Tibial artery (tissue), 4 donors: ENCODE data around the gene VPS54.

Source experiments
- DNase-seq, 2 donors: peaks; one replicate each; pipeline ENCODE4 v3.0.0-alpha.2; 2019
- H3K27ac ChIP-seq, 2 donors: fragments of 200-600 bp; sonication (generic) in 1 of 2; 1 replicate in 1 of 2; 2 replicates in 1 of 2; pipeline ENCODE4 v1.5.1; 2018 to 2019; ENCODE audit warnings: mild to moderate bottlenecking in 1 of 2
- H3K27me3 ChIP-seq, 2 donors: fragments of 200-600 bp; sonication (generic) in 1 of 2; one replicate each; pipeline versions ENCODE4 v1.5.1 to v1.6.0; 2016 to 2019
- H3K36me3 ChIP-seq, 3 donors: fragments of 200-600 bp; sonication (generic) in 2 of 3; one replicate each; pipeline ENCODE4 v1.5.1; 2016 to 2019; ENCODE audit warnings: mild to moderate bottlenecking in 2 of 3
- H3K4me1 ChIP-seq, 4 donors: fragments of 200-600 bp; sonication (generic) in 2 of 4; 1 replicate in 3 of 4; 2 replicates in 1 of 4; pipeline ENCODE4 v1.5.1; 2016 to 2019
- H3K4me3 ChIP-seq, 2 donors: fragments of 200-600 bp; sonication (generic) in 1 of 2; 1 replicate in 1 of 2; 2 replicates in 1 of 2; pipeline ENCODE4 v1.5.1; 2018 to 2019; ENCODE audit warnings: mild to moderate bottlenecking in 2 of 2
- H3K9me3 ChIP-seq, 3 donors: fragments of 200-600 bp; sonication (generic) in 1 of 3; one replicate each; pipeline ENCODE4 v1.5.1; 2016 to 2019
- CTCF ChIP-seq, 2 experiments: fragments of 200-600 bp in 1 of 2; fragments of 450-650 bp in 1 of 2; IDR thresholded peaks; one replicate each; pipeline ENCODE4 v1.5.1; 2017 to 2019; ENCODE audit warnings: antibody characterized with exemption in 2 of 2, mild to moderate bottlenecking in 1 of 2, moderate library complexity in 1 of 2
- intact Hi-C: fragments of 100-400 bp; cut with DNase I; formaldehyde crosslinking; loops from one replicate; pipeline ENCODE4 v1.15.0; 2023; ENCODE audit warnings: low total_unique reads

Gene VPS54

GRCh38 chr2:64029116-64029665 lies 10.0 kb upstream of the VPS54 start:
- H3K27me3 ChIP-seq: no peaks in the 10 kb centered on the region
- no peak for DNase-seq

GRCh38 chr2:64025741-64026140 lies 6.5 kb upstream of the VPS54 start:
- H3K4me1 ChIP-seq: no peaks in the 10 kb centered on the region
- H3K27me3 ChIP-seq: no peaks in the 10 kb centered on the region
- no peak for DNase-seq
- no peak overlapping the region for H3K4me3 ChIP-seq
- intact Hi-C loops: no loop called here
- no peak for TF ChIP-seq CTCF (IDR thresholded peaks at IDR 0.05)
- no peaks in the 10 kb centered on the region for H3K9me3 ChIP-seq
- H3K27ac ChIP-seq: no peak overlapping the region
- H3K36me3 ChIP-seq: no peaks in the 10 kb centered on the region

More at GRCh38 chr2:64029116-64029665, 10.0 kb upstream of the VPS54 start:
- intact Hi-C loops: no loop called here
- no peaks in the 10 kb centered on the region for H3K36me3 ChIP-seq
- H3K9me3 ChIP-seq: no peaks in the 10 kb centered on the region
- H3K4me3 ChIP-seq: no peak overlapping the region
- no peak for TF ChIP-seq CTCF (IDR thresholded peaks at IDR 0.05)
- H3K4me1 ChIP-seq: no peaks in the 10 kb centered on the region
- no peak overlapping the region for H3K27ac ChIP-seq

DNA sequence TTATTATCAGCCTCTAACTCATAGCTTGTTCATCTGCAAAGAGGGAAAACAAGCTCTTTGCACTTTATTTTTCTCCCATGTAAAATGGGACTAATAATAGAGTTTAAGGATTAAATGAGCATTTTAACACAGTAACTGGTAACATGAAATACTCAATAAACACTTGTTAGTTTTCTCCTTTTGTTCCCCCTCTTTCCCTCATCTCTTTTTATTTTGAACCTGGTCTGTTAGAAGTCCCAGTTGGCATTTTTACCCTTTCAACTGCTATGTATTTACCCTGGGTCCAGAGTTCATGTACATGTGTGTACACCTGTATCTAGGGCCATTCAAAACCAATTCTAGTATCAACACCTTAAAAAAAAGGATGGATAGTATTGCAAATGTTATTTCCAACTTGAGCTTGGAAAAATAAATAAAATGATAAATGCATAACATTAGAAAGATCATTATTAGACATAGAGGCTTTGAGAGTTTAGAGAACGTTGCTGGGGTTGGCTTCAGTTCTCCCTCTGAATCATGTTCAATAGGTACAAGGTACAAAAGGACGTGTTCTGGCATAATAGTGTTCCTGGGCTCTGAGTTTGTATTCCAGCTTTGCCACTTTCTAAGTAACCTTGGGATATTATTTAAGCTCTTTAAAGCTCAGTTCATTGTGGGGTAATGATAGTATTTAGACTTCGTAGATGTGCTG lies 5.2 kb upstream of the VPS54 start:
- H3K9me3 ChIP-seq: no peaks in the 10 kb centered on the region
- no peaks in the 10 kb centered on the region for H3K36me3 ChIP-seq
- no peak overlapping the region for H3K4me3 ChIP-seq
- TF ChIP-seq CTCF (IDR thresholded peaks at IDR 0.05): no peak
- H3K4me1 ChIP-seq: peaks cover 0 to 10% (median 5%) of the 10 kb centered on the region in 4 donors
- intact Hi-C loops: no loop called here
- DNase-seq: no peak
- H3K27ac ChIP-seq: no peak overlapping the region
- no peaks in the 10 kb centered on the region for H3K27me3 ChIP-seq

GRCh38 chr2:64023485-64024258 lies 4.4 kb upstream of the VPS54 start:
- intact Hi-C loops: no loop called here
- H3K27ac ChIP-seq: no peak overlapping the region
- H3K4me1 ChIP-seq: peaks cover 0 to 10% (median 5%) of the 10 kb centered on the region in 4 donors
- DNase-seq: no peak
- H3K27me3 ChIP-seq: no peaks in the 10 kb centered on the region
- TF ChIP-seq CTCF (IDR thresholded peaks at IDR 0.05): no peak
- H3K9me3 ChIP-seq: no peaks in the 10 kb centered on the region
- no peaks in the 10 kb centered on the region for H3K36me3 ChIP-seq
- H3K4me3 ChIP-seq: no peak overlapping the region

- Histone ChIP-seq H3K4me1 (peaks cover 0 to 22% (median 11%) of the 10 kb centered on the region in 4 donors), H3K27ac (no peak overlapping the region), H3K4me3 (no peak overlapping the region), H3K9me3 (no peaks in the 10 kb centered on the region), H3K36me3 (no peaks in the 10 kb centered on the region), H3K27me3 (no peaks in the 10 kb centered on the region)
- TF ChIP-seq CTCF (IDR thresholded peaks at IDR 0.05): no peak
- intact Hi-C loops: no loop called here
- DNase-seq: no peak
Measured at GRCh38 chr2:64021578-64021977, 2.4 kb upstream of the VPS54 start.
